HG03045 (cell line): ENCODE results near the gene ERBB2.
"Not testable (repeated sequence)": the region's sequence is repeated elsewhere in the genome, so short reads cannot be mapped to it uniquely, and the experiment has no call there.

Source experiments
- ATAC-seq: cut with Tn5 transposase; IDR thresholded peaks from one replicate; pipeline ENCODE4 v1.9.1; 2021; ENCODE audit warnings: mild to moderate bottlenecking, moderate library complexity; ENCODE audit not compliant: unreplicated experiment

ERBB2 gene

DNA sequence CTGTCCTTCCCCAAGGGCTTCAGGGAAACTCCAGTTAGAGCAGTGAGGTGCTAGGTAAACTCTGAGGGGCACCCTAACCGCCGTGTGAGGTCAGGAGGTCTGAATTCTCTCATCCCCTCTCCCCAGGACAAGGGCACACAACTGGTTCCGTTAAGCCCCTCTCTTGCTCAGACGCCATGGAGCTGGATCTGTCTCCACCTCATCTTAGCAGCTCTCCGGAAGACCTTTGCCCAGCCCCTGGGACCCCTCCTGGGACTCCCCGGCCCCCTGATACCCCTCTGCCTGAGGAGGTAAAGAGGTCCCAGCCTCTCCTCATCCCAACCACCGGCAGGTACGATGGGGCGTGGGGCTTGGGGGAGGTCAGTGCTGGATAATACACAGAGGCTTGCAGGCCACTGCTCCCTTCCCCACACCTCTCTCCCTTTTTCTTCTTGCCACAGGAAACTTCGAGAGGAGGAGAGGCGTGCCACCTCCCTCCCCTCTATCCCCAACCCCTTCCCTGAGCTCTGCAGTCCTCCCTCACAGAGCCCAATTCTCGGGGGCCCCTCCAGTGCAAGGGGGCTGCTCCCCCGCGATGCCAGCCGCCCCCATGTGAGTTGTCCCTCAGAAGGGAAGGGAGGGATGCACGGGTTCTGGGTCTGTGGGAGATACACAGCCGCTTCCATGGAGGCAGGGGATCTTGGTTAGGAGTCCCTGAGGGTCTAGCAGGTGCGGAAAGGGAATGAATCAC lies 42.4 kb downstream of the ERBB2 start:
- ATAC-seq, result no peak

DNA sequence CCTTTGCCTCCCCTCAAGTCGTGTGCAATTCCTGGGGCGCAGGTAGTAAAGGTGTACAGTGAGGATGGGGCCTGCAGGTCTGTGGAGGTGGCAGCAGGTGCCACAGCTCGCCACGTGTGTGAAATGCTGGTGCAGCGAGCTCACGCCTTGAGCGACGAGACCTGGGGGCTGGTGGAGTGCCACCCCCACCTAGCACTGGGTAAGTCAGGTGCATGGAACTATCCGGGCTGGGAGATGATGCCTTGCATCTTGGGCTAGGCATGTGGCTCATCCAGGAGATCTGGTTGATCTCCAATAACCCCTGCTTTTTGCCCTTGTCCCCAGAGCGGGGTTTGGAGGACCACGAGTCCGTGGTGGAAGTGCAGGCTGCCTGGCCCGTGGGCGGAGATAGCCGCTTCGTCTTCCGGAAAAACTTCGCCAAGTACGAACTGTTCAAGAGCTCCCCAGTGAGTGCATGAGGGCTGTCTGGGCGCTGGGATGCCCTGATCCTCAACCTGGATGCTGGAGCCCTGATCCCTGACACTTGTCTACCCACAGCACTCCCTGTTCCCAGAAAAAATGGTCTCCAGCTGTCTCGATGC lies 43.1 kb downstream of the ERBB2 start:
- no peak for ATAC-seq

DNA sequence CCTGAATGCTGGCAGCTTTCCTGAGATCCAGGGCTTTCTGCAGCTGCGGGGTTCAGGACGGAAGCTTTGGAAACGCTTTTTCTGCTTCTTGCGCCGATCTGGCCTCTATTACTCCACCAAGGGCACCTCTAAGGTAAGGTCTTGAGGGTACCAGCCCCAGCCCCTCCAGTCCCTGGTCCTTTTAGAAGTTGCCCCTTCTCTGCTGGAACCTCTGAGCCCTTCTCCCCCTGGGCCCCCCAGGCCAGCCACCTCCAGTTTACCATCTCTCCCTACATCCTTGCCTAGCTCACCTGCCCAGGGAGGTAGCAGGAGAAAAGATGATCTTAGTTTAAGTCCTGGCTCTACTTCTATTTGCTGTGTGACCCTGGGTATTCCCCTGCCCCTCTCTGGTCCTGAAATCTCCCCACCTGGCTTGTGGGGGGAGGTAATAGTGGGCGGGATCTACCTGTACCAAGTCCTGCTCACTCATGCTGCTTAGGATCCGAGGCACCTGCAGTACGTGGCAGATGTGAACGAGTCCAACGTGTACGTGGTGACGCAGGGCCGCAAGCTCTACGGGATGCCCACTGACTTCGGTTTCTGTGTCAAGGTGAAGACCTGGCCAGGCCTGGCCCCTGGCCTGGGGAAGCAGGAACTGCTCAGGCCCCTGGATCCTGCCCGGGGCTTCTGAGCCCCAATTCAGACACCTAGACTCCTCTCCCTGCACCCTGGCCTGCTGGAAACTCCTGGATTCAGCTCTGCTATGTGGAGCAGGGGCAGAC lies 44.4 kb downstream of the ERBB2 start:
- ATAC-seq, result no peak

DNA sequence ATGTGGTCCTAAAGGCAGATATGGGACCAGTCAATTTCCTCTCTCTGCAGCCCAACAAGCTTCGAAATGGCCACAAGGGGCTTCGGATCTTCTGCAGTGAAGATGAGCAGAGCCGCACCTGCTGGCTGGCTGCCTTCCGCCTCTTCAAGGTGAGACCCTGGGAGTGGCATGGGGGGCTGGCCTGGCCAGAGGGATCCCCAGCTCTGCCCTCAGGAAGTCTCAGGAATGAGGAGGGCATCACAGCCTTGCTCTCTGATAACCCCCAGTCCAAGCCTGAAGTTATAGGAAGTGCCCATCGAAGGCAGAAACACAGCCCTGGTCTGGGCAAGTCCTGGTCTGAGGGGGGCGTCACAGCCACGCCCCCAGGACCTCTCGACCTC lies 45.0 kb downstream of the ERBB2 start:
- ATAC-seq, result no peak

DNA sequence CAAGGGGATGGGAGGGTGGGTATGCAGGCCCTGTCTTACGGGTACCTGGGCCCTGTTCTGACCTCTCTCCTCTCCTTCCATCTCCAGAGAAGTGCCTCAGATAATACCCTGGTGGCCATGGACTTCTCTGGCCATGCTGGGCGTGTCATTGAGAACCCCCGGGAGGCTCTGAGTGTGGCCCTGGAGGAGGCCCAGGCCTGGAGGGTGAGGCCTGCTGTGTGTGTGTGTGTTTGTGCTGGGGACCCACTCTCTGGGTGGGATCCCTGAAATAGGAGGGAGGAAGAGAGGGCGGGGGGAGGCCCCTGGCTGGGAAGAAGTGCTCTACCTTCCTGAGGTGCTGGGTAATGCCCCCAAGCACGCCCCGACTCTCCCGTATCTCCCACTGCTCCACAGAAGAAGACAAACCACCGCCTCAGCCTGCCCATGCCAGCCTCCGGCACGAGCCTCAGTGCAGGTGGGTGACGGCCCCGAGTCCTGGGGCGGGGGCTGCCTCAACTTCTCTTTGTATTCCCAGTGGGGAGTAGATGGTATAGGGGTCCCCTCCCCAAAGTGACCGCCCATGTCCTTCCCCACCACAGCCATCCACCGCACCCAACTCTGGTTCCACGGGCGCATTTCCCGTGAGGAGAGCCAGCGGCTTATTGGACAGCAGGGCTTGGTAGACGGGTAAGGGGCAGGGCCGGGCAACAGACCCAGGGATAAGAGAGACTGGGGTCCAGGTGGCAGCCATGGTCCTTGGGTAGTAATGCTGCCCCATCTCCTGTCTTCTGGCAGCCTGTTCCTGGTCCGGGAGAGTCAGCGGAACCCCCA lies 45.7 kb downstream of the ERBB2 start:
- no peak for ATAC-seq

DNA sequence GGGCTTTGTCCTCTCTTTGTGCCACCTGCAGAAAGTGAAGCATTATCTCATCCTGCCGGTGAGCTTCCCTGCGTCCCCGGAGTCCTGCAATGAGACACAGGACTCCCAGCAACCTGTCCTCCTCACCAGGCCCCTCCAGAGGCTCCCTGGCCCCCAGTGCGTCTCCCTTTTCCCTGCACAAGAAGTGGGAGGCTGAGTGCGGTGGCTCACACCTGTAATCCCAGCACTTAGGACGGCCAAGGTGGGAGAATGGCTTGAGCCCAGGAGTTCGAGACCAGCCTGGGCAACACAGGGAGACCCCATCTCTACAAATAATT lies 46.2 kb downstream of the ERBB2 start:
- ATAC-seq, result no peak

DNA sequence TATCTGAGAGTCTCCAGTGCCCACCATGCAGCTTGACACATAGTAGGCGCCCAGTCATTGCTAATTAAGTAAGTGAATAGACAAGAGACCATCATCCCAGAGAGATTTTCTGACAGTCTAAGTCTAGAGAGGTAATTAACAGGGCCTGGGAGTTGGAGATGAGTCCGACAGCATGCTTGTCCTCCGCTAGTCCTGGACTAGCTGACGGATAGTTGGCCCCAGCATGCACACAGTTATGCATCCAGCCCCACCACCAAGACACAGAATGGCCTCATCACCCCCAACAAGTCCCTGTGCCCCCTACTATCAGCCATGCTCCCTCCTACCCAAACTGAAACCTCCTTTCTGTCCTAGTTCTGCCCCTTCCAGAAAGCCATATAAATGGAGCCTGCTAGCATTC lies 47.9 kb downstream of the ERBB2 start:
- ATAC-seq, result no peak

DNA sequence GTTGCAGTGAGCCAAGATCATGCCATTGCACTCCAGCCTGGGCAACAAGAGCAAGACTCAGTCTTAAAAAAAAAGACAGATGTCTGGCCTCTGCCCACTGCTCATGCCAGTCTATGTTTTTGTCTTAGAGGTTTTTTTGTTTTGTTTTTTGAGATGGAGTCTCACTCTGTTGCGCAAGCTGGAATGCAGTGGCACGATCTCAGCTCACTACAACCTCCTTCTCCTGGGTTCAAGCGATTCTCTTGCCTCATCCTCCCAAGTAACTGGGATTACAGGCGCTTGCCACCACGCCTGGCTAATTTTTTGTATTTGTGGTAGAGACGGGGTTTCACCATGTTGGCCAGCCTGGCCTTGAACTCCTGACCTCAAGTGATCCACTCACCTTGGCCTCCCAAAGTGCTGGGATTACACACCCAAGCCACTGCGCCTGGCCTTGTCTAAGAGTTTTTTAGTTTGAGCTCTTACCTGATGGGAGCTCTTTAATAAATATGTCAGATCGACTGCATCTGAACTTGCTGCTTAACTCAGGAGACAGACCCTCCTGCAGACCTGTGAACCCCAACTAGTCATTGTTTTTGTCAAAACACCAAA lies 48.7 kb downstream of the ERBB2 start:
- not testable (repeated sequence) for ATAC-seq

DNA sequence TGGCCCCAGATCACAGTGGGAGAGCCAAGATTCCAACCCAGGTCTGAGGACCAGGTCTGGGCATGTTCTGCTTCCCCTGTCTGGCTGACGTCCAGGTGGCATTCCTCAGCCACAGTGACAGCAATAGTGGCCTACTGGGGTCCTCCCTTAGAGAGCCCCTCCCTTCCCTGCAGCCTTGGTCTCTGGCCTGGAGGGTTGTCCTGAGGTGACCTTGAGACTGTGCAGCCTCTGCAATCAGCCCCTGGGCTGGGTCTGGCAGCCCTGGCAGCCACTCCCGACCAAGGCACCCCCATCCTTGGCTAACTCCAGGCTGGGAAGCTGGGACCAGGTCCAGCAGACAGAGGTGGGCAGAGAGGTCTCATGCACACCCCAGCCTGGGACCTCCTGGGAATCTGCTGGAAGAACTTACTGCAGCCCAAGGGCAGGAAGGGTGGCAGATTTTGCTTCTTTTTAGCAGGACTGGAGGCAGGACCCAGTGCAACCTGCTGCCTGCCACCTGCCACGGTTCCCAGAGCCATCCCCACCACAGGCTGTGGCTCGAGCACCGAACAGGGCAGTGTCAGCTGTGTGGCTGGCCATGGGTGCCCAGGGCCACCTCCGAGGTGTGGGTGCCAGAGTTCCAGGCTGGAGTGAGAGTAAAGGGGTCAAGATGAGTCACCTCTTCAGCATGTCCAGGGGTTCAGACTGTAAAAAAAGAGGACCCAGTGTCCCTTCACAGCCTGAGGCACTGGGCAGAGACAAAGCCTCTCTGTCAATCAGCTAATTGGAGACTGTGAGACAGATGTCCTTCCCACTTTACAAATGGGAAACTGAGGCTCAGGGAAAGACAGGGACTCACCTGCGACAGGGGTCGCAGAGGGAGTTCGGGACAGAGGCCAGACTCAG lies 50.5 kb downstream of the ERBB2 start:
- no peak for ATAC-seq

DNA sequence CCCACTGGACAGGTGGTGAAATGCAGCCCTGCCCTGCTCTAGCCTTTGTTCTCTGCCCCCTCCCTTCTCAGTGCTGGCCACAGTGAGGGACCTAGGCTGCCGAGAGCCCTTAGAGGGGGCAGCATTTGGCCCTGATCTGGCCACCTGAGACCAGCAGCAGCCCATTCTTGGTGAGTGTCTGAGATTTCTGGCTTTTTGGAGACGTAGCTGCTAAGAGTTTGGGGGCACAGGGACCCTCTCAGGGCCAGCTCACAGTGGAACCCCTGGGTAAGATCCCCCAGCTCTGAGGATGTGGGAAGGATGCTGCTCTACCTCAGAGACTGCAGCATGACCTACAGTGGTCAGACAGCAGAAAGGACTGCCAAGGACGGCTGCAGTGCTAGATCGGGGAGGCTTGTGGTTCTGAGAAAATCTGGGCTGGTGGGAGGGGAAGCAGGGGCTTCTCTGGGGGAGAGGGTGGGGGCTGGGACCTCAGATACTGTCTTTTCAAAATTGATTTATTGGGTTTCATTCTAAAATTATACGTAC lies 51.2 kb downstream of the ERBB2 start:
- ATAC-seq, result no peak

DNA sequence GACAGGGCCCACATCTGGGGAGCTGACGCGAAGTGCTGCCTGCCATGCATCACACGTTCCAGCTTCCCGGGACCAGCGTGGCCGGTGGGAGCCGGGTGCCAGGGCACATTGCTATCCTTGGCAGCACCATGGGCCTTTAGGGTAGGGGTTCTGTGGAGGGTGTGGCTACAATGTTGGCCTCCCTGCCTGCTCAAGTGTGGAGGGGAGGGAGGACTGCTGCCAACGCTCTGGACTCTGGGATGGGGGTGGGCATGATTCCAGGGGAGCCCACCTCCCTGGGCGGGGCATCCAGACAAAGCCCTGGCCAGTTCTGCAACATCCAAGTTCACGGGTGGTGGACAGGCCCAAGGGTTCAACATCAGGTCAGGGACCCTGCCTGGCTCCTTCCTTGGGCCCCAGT lies 51.8 kb downstream of the ERBB2 start:
- ATAC-seq, result no peak

DNA sequence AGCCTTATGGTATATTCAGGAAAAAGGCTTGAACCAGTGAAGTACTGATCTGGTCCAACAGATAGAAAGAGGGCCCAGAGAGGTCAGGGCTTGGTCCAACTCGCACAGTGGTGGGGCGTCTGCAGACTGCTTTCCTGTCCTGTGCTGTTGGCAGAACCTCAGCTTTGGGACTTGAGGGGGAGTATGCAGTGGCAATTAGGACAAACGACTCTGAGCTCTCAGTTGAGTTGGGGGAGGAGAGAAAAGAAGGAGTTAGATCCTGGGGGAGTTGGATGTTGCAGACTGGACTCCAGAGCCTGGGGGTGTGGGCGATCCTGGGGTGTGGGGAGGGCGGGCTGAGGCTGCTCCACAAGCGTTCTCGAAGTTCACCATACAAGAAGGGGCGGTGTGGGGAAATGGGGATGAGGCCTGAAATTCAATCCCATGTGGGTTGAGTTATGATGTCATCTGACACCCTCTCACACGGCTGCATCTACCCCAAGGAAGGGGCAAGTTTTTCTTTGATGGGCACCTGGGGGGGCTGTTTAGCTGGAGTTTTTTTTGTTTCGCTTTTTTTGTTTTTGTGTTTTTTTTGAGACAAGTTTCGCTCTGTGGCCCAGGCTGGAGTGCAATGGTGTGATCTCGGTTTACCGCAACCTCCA lies 52.5 kb downstream of the ERBB2 start:
- ATAC-seq, result no peak

DNA sequence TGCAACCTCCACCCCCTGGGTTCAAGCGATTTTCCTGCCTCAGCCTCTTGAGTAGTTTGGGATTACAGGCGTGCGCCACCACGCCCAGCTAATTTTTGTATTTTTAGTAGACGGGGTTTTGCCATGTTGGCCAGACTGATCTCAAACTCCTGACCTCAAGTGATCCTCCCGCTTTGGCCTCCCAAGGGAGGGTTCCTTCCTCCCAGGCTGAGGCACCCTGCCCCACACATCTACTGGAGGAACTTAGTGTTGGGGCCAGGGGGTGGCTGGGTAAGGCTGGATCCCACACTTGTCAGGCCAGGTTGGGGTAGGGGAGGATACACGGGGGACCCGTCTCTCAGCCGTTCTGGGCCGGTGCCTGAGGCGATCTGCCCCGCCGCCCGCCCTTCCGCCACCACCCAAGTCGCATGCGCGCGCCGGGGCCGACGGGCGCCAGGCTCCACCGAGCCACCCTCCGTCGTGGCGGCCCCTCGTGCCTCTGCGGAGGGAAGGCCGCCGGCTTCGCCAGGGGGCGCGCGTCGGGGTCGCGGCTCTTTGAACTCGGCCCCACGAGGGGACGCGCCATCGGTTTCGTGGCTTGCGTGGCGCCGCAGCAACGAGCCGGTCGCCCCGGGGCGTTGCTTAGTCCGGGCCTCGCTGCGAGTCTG lies 53.8 kb downstream of the ERBB2 start:
- ATAC-seq, result peak; percentile 30

DNA sequence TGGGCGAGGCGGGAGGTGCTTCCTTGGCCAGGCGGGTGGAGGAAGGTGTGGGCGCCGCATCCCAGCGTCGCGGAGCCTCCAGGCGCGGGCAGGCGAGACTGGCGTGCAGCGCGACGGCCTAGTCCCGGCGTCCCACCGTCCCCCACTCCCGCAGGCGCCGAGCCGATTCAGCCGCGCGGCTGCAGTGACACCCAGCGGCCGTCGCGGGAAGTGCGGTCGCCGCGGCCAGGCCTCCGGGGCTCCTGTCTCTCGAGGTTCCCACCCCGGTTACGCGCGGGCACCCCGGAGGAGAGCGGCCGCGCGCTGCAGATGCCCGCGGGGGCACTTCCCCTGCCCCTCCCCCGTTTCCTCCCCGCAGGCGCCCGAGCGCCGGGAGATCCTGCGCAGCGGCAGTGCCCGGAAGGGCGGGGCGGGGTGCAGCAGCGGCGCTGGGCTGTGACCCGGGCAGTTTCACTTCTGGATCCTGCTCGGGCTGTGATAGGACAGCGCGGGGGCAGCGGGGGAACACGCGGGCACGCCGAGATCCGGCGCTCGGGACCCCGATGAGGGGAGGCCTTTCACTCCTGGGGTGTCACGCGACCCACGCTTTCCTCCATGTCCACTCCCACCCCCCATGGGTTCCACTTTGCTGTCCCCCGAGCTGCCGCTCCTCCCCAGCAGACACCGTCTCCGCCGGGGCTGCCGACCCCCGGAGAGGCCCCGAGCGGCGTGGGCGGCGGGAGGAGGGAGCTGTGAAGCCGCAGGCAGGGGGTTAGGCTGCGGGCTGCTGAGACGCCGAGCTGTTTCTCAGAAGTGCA lies 54.5 kb downstream of the ERBB2 start:
- ATAC-seq, result peak; percentile 60

DNA sequence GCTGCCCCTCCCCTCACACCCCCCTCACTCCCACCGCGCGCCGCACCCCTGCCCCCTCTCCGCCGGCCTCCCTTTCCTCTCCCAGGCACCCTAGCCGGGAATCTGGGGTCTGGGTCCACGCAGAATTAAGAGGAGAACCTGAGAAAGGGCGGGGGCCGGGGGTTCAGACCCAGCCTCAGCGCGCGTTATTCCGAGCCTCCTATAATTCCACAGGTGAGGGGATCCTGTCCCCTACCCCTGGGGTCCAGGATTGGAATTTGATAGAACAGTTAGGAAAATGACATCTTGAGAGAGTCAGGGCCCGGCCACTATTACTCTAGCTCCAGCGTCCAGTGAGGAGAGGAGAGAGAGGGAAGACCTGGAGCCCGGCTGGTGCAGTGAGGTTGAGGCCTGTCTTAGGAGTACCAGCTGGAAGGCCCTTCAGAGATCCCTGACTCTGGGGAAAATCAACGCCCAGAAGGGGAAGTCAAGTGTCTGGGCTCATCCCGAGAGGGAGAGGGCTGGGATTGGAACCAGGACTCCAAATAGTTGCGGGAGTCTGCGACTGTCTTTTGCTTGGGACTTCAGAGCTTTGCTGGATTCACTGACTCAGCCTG lies 55.2 kb downstream of the ERBB2 start:
- ATAC-seq, result no peak

DNA sequence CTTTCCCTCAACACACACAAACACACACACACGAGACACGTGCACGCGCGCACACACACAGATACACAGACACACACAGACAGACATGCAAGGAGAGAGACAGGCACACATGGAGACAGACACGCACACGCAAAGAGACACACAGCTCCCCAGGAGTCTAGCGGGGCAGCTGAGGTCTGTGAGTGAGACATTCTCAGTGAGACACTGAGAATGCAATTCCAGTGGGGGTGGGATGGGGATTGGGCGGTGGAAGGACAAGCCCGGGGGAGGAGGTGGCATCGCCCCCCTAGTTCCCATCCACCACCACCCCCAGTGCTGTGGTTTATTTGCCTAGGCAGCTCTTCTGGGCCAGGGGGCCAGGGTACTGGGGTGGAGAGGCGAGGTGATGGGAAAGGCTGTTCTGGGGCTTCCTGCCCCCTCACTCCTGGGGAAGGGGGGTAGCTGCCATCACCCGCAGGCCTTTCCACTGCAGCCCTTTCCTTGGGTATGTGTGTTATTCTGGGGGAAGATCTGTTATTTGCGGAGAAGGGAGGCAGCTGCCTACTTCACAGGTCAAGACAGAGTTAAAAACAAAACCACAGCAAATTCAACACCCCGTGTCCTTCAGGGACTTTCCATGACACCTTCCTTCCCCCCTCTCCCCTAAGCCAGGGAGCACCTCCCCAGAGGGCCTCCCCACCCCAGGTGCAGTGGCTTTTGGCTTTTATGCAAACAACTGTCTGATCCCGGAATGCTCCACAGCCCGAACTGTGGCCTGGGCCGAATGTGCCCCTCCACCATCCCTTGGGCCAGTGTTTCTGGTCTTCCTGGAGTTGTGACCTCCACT lies 55.9 kb downstream of the ERBB2 start:
- no peak for ATAC-seq
